COLO668 (cell line): ENCODE results near the gene ZMYM2.
"Not testable (repeated sequence)": the region's sequence is repeated elsewhere in the genome, so short reads cannot be mapped to it uniquely, and the experiment has no call there.

Experiments used
- DNase-seq: peaks from one replicate; lab custom pipeline; 2025; ENCODE audit not compliant: unreplicated experiment; lab: John Stamatoyannopoulos, UW

Gene ZMYM2

DNA sequence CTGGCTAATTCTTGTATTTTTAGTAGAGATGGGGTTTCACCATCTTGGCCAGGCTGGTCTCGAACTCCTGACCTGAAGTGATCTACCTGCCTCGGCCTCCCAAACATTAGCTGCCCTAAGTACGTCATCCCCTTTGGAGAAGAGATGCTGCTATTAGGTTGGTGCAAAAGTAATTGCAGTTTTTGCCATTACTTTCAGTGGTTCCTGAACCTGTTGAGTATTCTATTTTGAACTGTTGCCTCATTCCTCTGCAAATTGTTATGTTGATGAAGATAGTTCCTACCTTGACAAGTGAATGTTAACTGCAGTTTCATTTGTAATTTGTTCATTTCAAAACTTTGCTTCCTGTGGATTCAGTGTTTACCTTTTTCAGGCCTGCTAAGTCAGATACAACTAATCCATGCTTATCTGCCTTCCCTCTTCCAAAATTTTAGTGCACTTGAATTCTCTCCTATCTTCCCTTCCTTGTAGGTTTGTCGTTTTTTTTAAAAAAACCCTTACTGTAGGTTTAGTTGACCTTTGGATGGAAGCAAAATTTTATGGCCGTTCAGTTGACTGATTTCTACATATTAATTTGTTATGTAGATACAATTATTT lies 24.0 kb downstream of the ZMYM2 start:
- DNase-seq, result no peak

DNA sequence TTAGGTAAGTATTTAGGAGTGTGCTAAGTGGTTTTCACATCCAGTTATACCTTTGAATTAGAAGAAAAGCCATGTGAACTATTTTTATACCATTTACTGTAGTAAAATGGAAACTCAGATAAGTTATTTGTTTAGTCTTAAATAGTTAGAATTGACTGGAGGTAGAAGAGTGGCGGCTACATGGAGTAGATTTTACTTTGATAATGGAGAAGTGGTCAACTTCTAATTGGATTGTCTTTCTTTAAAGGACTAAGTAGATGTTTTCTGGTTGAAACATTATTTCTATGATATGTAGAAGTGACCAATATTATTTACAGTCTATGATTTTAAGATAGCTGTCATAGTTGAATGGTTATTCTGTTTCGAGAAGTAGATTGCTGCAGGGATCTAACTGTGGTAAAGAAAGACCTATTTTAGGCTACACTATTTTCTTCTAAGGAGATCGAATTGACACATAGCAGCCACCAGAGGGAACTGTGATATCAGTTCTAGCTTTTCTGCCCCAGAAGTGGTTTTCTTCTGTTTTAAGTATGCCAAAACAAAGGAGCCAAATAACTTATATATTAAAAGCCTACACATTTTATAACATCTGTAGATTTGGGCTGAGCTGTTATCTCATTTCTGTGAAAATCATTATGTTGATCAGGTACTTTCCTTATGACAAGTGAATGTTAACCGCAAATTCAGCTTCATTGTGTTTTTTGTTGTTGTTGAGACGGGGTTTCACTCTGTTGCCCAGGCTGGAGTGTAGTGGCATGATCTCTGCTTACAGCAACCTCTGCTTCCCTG lies 26.1 kb downstream of the ZMYM2 start:
- DNase-seq, result no peak

DNA sequence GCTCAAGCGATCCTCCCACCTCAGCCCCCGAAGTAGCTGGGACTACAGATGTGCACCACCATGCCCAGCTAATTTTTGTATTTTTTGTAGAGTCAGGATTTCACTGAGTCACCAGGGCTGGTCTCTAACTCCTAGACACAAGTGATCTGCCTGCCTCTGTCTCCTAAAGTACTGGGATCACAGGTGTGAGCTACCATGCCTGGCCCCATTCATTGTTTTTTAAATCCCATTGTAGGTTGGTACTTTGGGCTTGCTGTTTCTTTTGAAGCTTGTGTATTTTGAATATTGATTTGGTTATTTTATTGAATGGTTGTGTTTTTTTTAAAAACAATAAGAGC lies 26.7 kb downstream of the ZMYM2 start:
- no peak for DNase-seq

DNA sequence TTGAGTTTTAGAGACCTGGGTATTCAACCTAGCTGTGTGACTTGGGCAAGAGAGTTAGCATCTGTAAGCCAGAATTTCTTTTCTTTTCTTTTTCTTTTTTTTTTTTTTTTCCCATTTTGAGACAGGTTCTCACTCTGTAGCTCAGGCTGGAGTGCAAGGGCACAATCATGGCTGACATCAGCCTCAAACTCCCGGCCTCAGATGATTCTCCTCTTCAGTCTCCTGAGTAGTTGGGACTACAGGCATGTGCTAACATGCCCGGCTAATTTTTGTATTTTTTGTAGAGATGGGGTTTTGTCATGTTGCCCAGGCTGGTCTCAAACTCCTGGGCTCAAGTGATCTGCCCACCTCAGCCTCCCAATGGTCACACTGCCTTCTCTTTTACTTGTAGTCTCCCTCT lies 33.0 kb downstream of the ZMYM2 start:
- DNase-seq, result no peak

DNA sequence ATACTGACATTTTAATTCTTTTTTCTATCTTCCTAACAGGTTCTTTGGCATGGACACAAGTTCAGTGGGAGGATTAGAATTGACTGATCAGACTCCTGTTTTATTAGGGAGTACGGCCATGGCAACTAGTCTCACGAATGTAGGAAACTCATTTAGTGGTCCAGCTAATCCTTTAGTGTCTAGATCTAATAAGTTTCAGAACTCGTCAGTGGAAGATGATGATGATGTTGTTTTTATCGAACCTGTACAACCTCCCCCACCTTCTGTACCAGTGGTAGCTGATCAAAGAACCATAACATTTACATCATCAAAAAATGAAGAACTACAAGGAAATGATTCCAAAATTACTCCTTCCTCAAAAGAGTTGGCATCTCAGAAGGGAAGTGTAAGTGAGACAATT lies 34.5 kb downstream of the ZMYM2 start:
- no peak for DNase-seq

DNA sequence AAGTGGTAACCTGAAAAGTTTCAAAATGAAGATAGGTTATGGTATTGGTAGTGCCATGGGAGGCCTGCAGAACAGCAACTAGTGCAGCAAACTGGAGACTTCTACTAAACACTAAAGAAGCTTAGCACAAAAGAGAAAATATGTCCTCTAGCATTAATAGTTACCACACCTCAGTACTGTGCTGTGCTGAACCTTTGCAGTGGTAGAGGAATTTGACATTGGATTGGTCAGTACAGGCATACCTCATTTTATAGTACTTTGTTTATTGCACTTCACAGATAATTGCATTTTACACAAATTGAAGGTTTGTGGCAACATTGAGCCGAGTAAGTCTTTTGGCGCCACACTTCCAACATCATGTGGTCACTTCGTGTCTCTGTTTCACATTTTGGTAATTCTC lies 40.4 kb downstream of the ZMYM2 start:
- no peak for DNase-seq

DNA sequence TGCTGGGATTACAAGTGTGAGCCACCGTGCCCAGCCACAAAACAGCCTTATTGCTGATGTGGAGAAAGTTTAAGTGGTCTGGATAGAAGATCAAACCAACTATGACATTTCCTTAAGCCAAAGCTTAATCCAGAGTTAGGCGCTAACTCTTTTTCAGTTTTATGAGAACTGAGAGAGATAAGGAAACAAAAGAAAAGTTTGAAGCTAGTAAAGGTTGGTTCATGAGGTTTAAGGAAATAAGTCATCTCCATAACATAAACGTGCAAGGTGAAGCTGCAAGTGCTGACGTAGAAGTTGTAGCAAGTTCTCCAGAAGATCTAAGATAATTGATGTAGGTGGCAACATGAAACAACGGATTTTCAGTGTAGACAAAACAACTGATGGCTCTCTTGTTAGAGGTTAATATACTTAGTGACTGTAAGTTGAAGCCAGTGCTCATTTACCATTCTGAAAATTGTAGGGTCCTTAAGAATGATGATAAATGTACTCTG lies 41.6 kb downstream of the ZMYM2 start:
- DNase-seq, result no peak

DNA sequence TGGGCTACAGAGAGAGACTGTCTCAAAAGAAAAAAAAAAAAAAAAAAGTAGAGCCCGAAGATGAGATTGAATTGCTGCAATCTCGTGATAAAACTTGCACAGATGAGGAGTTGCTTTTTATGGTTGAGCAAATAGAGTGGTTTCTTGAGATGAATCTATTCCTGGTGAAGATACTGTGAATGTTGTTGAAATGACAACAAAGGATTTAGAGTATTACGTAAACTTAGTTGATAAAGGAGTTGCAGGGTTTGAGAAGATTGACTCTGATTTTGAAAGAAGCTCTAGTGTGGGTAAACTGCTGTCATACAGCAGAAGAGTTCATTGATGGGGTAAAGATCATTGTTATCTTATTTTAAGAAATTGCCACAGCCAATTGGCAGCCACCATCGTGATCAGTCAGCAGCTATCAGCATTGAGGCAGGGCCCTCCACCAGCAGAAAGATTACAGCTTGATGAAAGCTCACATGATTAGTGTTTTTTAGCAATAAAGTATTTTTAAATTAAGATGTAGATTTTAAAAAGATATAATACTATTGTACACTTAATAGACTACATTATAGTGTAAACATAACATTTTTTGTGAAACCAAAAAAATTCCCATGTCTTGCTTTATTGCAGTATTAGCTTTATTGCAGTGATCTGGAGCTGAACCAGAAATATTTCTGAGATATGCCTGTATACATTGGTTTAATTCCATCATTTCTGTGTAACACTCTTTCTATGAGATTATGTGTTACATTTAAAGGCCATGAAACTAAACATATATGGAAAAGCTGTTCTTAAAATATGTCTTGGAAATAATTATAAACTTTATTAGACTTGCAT lies 43.1 kb downstream of the ZMYM2 start:
- no peak for DNase-seq

DNA sequence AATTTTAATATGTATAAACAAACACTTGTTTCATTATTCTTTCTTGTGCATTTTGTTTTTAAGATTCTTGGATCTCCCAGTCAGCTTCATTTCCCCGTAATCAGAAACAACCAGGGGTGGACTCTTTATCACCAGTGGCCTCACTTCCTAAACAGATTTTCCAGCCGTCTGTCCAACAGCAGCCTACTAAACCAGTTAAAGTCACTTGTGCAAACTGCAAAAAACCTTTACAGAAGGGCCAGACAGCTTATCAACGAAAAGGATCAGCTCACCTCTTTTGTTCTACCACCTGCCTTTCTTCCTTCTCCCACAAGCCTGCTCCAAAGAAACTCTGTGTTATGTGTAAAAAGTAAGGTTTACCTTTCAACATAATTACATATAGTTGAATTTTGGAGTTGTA lies 44.3 kb downstream of the ZMYM2 start:
- no peak for DNase-seq

DNA sequence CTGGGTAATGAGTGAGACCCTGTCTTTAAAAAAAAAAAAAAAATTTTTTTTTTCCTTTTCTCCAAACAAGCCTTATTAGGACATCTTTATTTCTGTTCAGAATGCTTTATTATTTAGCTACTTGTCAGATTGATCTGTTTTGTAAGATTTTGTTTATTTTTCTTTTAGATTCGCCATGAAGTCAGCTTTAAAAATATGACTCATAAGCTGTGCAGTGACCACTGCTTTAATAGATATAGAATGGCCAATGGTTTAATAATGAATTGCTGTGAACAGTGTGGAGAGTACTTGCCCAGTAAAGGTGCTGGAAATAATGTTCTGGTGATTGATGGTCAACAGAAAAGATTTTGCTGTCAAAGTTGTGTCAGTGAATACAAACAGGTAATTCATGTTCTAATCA lies 47.7 kb downstream of the ZMYM2 start:
- no peak for DNase-seq

DNA sequence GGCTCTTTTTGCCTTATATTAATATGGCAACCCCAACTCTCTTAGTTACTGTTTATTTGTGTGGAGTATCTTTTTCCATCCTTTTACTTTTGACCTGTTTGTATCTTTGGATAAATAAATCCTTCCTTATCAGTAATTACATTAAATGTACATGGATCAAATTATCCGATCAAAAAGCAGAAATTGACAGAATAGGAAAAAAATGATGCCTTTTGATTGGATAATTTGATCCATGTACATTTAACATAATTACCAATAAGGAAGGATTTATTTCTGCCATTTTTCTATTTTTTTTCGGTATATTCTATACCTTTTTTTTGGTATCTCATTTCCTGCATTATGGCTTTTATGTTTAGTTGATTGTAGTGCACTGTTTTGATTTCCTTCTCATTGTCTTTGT lies 57.2 kb downstream of the ZMYM2 start:
- DNase-seq, result no peak

DNA sequence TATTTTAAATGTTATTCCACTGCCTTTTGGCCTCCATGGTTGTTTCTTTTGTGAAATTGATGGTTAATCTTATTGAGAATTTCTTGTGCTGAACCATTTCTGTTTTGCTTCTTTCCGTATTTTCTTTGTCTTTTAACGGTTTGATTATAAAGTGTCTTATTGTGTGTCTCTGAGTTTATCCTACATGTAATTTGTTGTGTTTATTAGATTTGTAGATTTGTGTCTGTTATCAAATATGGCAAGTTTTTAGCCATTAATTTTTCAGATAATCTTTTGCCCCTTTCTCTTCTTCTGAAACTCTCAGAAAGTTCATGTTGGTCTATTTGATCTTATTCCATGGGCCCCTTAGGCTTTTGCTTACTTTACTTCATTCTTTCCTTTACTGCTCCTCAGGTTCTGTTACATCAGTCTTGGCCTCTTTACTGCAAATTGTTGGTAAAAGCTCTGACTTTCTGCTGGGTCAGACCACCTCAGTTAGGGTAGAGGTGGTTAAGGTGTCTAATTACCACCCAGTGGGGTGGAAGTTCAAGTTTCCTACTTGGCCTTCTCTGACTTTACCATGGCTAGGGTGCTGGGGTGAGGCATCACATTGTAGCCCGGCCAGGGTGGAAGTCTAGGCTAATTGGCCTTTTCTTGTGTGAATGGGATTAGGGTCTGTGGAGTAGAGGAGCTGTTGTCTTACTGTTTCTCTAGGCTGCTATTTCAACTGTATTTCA lies 58.3 kb downstream of the ZMYM2 start:
- DNase-seq, result no peak

DNA sequence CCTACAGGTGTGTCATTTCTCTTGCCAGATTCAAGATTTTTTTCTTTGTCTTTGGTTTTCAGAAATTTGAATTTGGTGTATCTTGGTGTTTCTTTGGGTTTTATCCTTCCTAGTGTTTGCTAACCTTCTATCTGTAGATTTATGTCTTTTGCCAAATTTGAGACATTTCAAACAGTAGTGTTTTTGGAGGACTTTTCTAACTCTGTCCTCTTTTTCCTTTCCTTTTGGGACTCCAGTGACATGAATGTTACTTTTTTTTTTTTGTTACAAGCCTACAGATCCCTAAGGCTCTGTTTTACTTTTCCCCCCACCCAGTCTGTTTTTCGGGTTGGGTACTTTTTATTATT lies 58.8 kb downstream of the ZMYM2 start:
- DNase-seq, result no peak

DNA sequence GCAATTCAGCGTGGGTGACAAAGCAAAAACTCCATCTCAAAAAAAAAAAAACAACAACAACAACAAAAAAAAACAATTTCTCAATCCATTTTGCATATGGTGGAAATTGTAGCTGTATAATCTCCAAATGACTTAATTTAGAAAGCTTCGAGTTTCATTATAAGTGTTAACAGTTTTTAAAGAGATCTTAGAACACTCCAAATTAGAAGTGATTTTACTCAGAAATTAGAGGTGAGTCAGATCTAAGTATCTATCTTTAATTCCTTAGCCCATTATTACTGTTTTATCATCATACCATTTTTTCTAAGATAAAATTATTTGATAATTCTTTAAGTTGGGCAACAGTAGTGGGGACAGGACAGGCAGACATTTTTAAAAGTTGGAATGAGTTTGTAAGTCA lies 60.5 kb downstream of the ZMYM2 start:
- no peak for DNase-seq

DNA sequence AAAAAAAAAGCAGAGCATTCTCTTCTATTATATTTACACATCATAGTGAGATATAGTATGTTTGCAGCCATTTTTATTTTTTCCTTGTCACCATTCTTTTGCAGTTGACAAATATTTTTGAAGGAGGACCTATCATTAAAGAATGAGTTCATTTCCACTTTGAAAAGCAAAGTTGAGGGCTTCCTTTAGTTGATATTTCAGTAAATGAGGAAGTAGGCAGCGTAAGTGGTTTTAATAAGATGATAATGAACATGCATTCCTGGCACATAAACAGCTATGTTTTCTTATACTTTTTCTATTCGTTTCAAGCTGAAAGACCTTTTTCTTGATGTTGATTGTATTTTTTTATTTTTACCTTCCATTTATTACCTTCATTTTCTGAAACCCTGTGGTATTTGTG lies 66.2 kb downstream of the ZMYM2 start:
- DNase-seq, result no peak

DNA sequence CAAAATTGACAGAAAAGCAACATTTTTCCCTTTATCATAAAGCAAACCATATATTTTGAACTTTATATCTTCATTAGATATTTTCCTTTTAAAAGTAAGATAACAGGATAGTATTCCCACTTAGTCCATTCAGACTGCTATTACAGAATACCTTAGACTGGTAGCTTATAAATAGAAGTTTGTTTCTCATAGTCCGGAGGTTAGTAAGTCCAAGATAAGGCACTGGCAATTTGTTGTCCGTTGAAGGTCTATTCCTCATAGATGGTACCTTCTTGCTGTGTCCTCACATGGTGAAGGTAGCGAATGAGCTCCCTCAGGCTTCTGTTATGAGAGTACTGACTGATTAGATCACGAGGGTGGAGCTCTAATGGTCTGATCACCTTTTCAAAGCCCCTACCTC lies 70.4 kb downstream of the ZMYM2 start:
- no peak for DNase-seq

DNA sequence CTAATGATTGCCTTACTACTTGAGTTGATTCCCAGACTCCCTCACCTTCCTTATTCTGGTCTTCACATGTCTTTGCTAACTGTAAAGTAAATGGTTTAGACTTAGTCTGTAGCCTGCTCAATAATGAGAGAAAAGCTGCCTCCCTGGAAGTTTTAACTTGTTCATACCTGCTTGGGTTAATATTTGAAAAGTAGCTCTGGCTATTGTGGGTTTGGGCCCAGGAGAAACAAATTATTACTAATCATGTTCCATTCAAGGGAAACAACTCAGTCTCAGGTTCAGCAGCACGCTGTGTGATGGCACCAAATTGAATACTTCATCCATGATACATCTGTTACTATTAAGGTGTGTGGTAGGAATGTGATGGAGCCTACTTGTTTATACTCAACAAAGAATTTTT lies 75.0 kb downstream of the ZMYM2 start:
- no peak for DNase-seq

DNA sequence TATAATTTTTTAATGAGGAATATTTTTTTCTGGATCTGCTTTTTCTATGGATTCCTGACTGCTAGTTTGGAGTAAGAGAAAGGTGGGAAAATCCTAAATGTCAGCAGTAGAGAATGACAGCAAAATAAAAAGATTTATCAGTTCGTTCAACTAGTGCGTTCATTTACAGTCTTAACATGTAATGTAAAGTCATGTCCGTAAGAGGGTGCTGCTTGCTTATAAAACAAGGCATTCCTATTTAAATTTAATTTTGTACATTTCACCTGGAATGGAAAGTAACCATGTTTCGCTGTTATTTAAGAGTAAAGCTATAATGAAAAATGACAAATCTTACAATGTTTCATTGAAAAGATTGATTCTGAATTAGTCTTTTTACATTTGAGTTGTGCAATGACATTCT lies 76.6 kb downstream of the ZMYM2 start:
- DNase-seq, result no peak

DNA sequence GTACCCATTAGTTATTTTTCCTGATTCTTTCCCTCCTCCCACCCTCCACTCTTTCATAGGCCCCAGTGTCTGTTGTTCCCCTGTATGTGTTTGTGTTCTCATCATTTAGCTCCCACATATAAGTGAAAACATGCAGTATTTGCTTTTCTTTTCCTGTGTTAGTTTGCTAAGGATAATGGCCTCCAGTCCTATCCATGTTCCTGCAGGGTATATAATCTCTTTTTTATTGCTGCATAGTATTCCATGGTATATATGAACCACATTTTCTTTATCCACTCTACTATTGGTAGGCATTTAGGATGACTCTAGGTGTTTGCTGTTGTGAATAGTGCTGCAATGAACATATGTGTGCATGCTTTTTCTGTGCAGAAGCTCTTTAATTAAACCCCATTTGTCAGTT lies 79.4 kb downstream of the ZMYM2 start:
- DNase-seq, result no peak

DNA sequence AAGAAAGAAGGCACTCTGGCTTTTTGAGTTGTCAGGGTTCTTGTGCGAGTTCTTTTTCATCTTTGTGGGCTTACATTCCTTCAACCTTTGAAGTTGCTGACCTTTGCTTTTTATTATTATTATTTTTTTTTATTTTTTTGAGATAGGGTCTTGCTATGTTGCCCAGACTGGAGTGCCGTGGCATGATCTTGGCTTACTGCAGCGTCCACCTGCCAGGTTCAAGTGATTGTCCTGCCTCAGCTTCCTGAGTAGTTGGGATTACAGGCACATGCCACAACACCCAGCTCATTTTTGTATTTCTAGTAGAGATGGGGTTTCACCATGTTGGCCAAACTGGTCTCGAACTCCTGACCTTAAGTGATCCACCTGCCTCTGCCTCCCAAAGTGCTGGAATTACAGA lies 84.1 kb downstream of the ZMYM2 start:
- DNase-seq, result not testable (repeated sequence)

DNA sequence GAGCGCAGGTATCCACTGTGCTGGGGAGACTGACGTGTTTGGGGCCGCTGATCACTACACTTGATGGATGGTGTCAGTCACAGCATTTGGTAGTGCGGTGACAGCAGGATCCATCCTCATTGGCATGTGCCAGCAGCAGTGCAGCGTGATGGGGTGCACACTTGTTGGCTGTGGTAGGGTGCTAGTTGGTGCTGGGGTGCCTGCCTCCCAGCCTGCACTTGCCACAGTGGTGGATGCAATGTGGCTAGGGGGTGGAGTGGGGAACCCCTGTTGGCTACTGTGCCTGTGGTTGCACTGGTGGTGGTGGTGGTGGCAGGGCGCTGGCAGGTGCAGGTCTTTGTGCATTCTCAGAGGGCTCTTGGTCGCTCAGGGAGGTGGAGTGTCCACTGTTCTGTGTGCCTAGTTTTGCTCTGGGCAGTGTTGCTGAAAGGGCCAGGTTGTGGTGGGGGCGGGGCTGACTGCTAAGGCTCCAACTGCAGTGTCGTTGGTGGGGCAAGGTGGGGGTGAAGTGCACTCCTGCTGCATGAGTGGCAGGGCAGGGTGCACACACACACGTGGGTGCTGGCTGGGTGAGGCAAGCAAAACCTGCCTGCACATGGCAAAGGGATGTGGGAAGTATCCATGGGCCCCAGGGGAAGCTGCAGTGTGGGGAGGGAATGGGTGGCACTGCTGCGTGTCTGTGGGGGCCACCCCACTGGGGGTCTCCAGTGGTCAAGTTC lies 84.8 kb downstream of the ZMYM2 start:
- no peak for DNase-seq
